Calu3 (cell line): ENCODE results near the gene PDE4B. TPM values are rescaled to one million over a fixed set of nuclear protein-coding genes. Genes with fewer than 3 reads are reported as not detected.

Experiments used
- BruUV-seq: library from RNA; stranded (reverse); fragments of 400-500 nt; replicated peaks from 2 replicates; lab custom pipeline; 2021; lab: Mats Ljungman, UMichigan
- CTCF ChIA-PET: fragments of 300-600 bp; sonication (Branson Sonifier 250); formaldehyde crosslinking; loops from one replicate; lab custom pipeline; 2022; ENCODE audit warnings: antibody characterized with exemption; lab: Charles Lee
- DNase-seq: peaks from one replicate; pipeline ENCODE4 v3.0.0; 2022
- H3K27ac Mint-ChIP-seq: one replicate; pipeline ENCODE4 v1.8.0; 2022; ENCODE audit warnings: mixed read lengths; ENCODE audit not compliant: unreplicated experiment
- H3K27me3 Mint-ChIP-seq: one replicate; pipeline ENCODE4 v1.8.0; 2022; ENCODE audit warnings: mixed read lengths; ENCODE audit not compliant: unreplicated experiment
- H3K36me3 Mint-ChIP-seq: one replicate; pipeline ENCODE4 v1.8.0; 2022; ENCODE audit warnings: mild to moderate bottlenecking, moderate library complexity, mixed read lengths; ENCODE audit not compliant: insufficient read depth, unreplicated experiment
- H3K4me1 Mint-ChIP-seq: one replicate; pipeline ENCODE4 v1.8.0; 2022; ENCODE audit warnings: mild to moderate bottlenecking, low read depth, mixed read lengths; ENCODE audit not compliant: unreplicated experiment
- H3K4me3 Mint-ChIP-seq: one replicate; pipeline ENCODE4 v1.8.0; 2022; ENCODE audit warnings: mild to moderate bottlenecking, low read depth, moderate library complexity, mixed read lengths; ENCODE audit not compliant: unreplicated experiment
- H3K9me3 Mint-ChIP-seq: one replicate; pipeline ENCODE4 v1.8.0; 2022; ENCODE audit warnings: low read depth, mixed read lengths; ENCODE audit not compliant: unreplicated experiment
- intact Hi-C: fragments of 100-400 bp; cut with micrococcal nuclease; formaldehyde crosslinking; loops from one replicate; pipeline ENCODE4 v1.10.0; 2022; ENCODE audit not compliant: unreplicated experiment
- total RNA-seq: library from RNA; stranded (reverse); gene quantifications from 2 replicates; pipeline ENCODE4 v1.2.3, GENCODE V29; 2022
- TF ChIP-seq, protein P1 (sequence below): fragments of 200-600 bp; IDR thresholded peaks from one replicate; pipeline ENCODE4 v1.8.0; 2022; ENCODE audit warnings: antibody characterized with exemption; ENCODE audit not compliant: unreplicated experiment

Gene PDE4B
- total RNA-seq, 1 experiment from 2014 or later, result 2.9 TPM

DNA sequence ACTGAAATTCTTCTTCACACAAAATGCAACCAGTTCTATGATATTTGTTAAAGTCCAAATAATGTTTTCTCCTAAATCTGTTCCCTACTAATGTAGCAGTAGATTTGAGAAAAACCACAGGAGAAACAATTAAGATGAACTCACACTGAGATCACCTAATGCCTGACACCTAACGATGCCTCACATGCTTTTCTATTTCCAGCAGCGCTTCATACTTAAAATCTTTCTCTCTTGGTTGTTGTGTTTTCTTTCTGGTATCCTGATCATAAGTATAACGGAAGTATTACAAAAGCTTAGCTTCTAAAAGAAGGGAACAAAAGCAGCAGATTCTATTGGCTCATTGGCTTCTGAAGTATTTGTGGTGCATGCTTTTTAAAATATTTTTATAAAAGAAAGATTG, 474.1 kb downstream of the PDE4B start:
- BruUV-seq, result no TSS peak
- no peak overlapping the region for H3K4me3 Mint-ChIP-seq
- TF ChIP-seq, protein P1, sequence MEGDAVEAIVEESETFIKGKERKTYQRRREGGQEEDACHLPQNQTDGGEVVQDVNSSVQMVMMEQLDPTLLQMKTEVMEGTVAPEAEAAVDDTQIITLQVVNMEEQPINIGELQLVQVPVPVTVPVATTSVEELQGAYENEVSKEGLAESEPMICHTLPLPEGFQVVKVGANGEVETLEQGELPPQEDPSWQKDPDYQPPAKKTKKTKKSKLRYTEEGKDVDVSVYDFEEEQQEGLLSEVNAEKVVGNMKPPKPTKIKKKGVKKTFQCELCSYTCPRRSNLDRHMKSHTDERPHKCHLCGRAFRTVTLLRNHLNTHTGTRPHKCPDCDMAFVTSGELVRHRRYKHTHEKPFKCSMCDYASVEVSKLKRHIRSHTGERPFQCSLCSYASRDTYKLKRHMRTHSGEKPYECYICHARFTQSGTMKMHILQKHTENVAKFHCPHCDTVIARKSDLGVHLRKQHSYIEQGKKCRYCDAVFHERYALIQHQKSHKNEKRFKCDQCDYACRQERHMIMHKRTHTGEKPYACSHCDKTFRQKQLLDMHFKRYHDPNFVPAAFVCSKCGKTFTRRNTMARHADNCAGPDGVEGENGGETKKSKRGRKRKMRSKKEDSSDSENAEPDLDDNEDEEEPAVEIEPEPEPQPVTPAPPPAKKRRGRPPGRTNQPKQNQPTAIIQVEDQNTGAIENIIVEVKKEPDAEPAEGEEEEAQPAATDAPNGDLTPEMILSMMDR, result no peak
- no peaks in the 10 kb centered on the region for H3K27me3 Mint-ChIP-seq
- no peak for DNase-seq
- no peak overlapping the region for H3K27ac Mint-ChIP-seq
- H3K9me3 Mint-ChIP-seq, result no peaks in the 10 kb centered on the region
- CTCF ChIA-PET, result no interaction called here
- peaks cover 26% of the 10 kb centered on the region for H3K4me1 Mint-ChIP-seq
- intact Hi-C loops, result no loop called here
- peaks cover 2% of the 10 kb centered on the region for H3K36me3 Mint-ChIP-seq

DNA sequence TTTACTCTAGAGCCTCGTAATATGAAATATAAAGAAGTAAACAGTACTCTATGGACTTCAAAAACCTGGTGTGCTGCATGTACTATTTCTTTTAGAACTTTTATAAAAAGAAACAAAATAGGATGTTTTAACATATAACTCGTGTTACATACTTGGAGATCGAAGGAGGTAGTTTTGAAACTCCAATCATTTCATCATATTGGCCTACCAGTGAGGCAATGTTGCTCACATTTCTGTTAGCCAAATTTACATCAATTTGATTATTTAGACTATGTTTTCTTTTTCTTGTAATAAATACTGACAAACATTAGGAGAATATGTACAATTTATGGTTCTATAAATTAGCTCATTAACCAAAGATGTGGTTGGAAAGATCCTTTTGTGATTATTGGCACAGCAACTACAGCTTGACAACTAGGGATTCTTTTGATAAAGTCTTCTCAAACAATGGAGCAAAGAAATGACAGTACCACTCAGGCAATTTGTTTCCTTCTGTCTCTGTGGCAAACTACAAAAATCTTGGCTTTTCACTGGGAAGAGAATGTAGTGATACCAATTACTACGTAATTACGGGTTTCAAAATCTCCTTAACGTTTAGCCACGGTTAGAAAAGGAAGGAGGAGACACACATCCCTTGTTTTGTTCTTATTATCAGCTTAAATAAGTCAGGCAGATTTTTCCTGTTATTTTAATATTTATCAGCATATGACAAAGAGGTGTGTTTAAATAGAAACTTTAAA, 474.7 kb downstream of the PDE4B start:
- H3K4me3 Mint-ChIP-seq, result no peak overlapping the region

DNA sequence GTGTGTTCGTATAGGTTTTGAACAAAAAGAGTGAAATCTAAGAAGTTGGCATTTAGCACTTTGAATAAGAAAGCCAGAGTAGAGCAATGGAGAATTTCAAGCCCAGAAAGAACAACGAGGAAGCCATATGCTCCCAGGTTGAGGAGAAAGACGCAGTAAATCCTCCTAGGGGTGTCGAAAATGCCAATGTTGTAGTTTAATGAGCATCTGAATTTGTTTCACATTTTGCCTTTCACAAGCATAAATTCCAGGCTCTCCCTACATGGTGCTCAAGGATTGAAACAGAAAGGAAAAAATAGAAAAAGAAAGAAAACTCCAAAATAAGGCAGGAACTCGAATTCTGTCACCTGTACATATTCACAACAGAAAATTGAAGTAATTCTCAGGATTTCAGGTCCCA, 476.5 kb downstream of the PDE4B start:
- no peak for DNase-seq
- TF ChIP-seq, protein P1, result no peak
- BruUV-seq, result no TSS peak
- Mint-ChIP-seq H3K27ac (no peak overlapping the region), H3K36me3 (peaks cover 4% of the 10 kb centered on the region), H3K4me1 (peaks cover 38% of the 10 kb centered on the region), H3K27me3 (no peaks in the 10 kb centered on the region), H3K9me3 (no peaks in the 10 kb centered on the region), H3K4me3 (no peak overlapping the region)
- intact Hi-C loops, result no loop called here
- CTCF ChIA-PET, result interaction anchor here (0.6 kb wide), 1 partner anchor 154 kb away, joined by 4 read pairs; no protein-coding TSS in a partner anchor

More for the DNA sequence above, 474.7 kb downstream of the PDE4B start:
- Mint-ChIP-seq H3K9me3 (no peaks in the 10 kb centered on the region), H3K27me3 (no peaks in the 10 kb centered on the region), H3K27ac (no peak overlapping the region), H3K4me1 (peaks cover 28% of the 10 kb centered on the region), H3K36me3 (peaks cover 4% of the 10 kb centered on the region)
- CTCF ChIA-PET, result no interaction called here
- no TSS peak for BruUV-seq
- TF ChIP-seq, protein P1, result no peak
- intact Hi-C loops, result no loop called here
- no peak for DNase-seq

DNA sequence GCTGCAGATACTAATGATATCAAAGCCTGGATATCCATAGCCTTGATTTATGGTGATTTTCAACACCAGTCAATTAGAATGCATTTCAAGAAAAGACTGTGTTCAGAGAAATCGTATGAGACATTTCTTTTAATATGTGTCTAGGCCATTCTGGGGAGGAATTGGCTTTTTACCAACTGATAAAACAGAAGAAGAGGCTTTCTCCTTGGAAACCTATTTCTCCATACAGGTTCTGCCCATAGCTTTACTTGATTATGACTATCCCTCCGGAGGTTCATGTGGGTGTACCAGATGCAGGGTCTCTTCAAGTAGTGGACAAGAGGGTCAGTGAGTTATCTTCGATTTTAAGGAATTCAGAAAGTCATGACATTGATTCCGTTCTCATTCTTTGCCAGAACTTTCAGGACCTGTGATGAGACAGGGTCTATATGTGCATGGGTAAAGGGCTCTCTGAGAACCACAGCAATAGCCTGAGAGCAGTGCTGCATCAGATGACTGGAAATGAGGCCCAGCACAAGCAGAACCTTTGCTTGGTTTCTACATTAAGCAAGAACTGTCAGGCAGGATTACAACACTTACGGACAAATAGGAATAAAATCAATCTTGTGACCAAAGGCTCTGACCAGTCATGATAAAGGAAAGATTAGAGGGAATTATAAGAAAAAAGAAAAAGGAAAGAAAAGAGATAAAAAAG, 477.6 kb downstream of the PDE4B start:
- BruUV-seq, result no TSS peak
- Mint-ChIP-seq H3K27ac (no peak overlapping the region), H3K27me3 (no peaks in the 10 kb centered on the region), H3K36me3 (peaks cover 4% of the 10 kb centered on the region), H3K9me3 (no peaks in the 10 kb centered on the region), H3K4me3 (no peak overlapping the region), H3K4me1 (peaks cover 38% of the 10 kb centered on the region)
- CTCF ChIA-PET, result no interaction called here
- TF ChIP-seq, protein P1, result no peak
- intact Hi-C loops, result no loop called here
- DNase-seq, result no peak
